Parathyroid adenoma (tissue), 2 donors: ENCODE data around the gene FAM53C.

Source experiments
- H2AFZ ChIP-seq: fragments of 300-600 bp; sonication (generic); one replicate; pipeline ENCODE4 v1.7.0; 2017; ENCODE audit warnings: antibody characterized with exemption, mild to moderate bottlenecking
- H3K27ac ChIP-seq: fragments of 300-600 bp; sonication (generic); one replicate; pipeline ENCODE4 v1.7.0; 2017
- H3K27me3 ChIP-seq: fragments of 300-600 bp; sonication (generic); one replicate; pipeline ENCODE4 v1.7.0; 2017; ENCODE audit warnings: low read length; ENCODE audit not compliant: control insufficient read depth, insufficient read depth
- H3K36me3 ChIP-seq: fragments of 300-600 bp; sonication (generic); one replicate; pipeline ENCODE4 v1.7.0; 2017; ENCODE audit warnings: low read length; ENCODE audit not compliant: control insufficient read depth, insufficient read depth
- H3K4me1 ChIP-seq: fragments of 300-600 bp; sonication (generic); one replicate; pipeline ENCODE4 v1.7.0; 2017; ENCODE audit warnings: control low read depth
- H3K4me2 ChIP-seq: fragments of 300-600 bp; sonication (generic); one replicate; pipeline ENCODE4 v1.7.0; 2017; ENCODE audit warnings: low read length
- H3K4me3 ChIP-seq: fragments of 300-600 bp; sonication (generic); one replicate; pipeline ENCODE4 v1.7.0; 2017; ENCODE audit warnings: low read depth, low read length
- H3K79me2 ChIP-seq: fragments of 300-600 bp; sonication (generic); one replicate; pipeline ENCODE4 v1.7.0; 2017; ENCODE audit warnings: control low read depth
- H3K9ac ChIP-seq: fragments of 300-600 bp; sonication (generic); one replicate; pipeline ENCODE4 v1.7.0; 2017; ENCODE audit warnings: mild to moderate bottlenecking
- H3K9me3 ChIP-seq: fragments of 300-600 bp; sonication (generic); one replicate; pipeline ENCODE4 v1.7.0; 2017; ENCODE audit warnings: low read length; ENCODE audit not compliant: control insufficient read depth
- TF ChIP-seq, protein P1 (sequence below): fragments of 300-600 bp; sonication (generic); IDR thresholded peaks from one replicate; pipeline ENCODE4 v1.7.0; 2017; ENCODE audit warnings: antibody characterized with exemption, mild to moderate bottlenecking
- donor health status: primary hyperparathyroidism.

FAM53C gene

GRCh38 chr5:138391859-138392386 is 53.9 kb downstream of the FAM53C start:
- H3K79me2 ChIP-seq = peaks cover 2% of the 10 kb centered on the region
- peaks cover 17% of the 10 kb centered on the region for H3K4me1 ChIP-seq
- no peak overlapping the region for H3K27ac ChIP-seq
- H3K9me3 ChIP-seq = no peaks in the 10 kb centered on the region
- no peak overlapping the region for H3K9ac ChIP-seq
- H2AFZ ChIP-seq = no peak overlapping the region
- H3K4me3 ChIP-seq = no peak overlapping the region
- H3K27me3 ChIP-seq = no peaks in the 10 kb centered on the region
- H3K36me3 ChIP-seq = no peaks in the 10 kb centered on the region
- no peak overlapping the region for H3K4me2 ChIP-seq
- TF ChIP-seq, protein P1, sequence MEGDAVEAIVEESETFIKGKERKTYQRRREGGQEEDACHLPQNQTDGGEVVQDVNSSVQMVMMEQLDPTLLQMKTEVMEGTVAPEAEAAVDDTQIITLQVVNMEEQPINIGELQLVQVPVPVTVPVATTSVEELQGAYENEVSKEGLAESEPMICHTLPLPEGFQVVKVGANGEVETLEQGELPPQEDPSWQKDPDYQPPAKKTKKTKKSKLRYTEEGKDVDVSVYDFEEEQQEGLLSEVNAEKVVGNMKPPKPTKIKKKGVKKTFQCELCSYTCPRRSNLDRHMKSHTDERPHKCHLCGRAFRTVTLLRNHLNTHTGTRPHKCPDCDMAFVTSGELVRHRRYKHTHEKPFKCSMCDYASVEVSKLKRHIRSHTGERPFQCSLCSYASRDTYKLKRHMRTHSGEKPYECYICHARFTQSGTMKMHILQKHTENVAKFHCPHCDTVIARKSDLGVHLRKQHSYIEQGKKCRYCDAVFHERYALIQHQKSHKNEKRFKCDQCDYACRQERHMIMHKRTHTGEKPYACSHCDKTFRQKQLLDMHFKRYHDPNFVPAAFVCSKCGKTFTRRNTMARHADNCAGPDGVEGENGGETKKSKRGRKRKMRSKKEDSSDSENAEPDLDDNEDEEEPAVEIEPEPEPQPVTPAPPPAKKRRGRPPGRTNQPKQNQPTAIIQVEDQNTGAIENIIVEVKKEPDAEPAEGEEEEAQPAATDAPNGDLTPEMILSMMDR = no peak
